H9 (cell line): ENCODE measurements around the gene KLC1. TPM values are rescaled to one million over a fixed set of nuclear protein-coding genes. Genes with fewer than 3 reads are reported as not detected.

ENCODE experiments used
- DNase-seq: peaks from one replicate; pipeline ENCODE4 v3.0.0-alpha.2; 2017
- H2AFZ ChIP-seq: one replicate; pipeline ENCODE4 v1.6.1; 2013; ENCODE audit warnings: mild to moderate bottlenecking, low read length, control low read depth, moderate library complexity
- H2AK5ac ChIP-seq: 2 replicates; pipeline ENCODE4 v1.6.1; 2013; ENCODE audit warnings: low read length, control low read depth, mixed read lengths; ENCODE audit not compliant: insufficient read length
- H2BK120ac ChIP-seq: one replicate; pipeline ENCODE4 v1.6.1; 2013; ENCODE audit warnings: low read depth, mild to moderate bottlenecking, low read length, control low read depth, inconsistent platforms; ENCODE audit not compliant: poor library complexity, severe bottlenecking
- H2BK12ac ChIP-seq: 2 replicates; pipeline ENCODE4 v1.6.1; 2013; ENCODE audit warnings: low read length, control low read depth, mixed read lengths, low read depth; ENCODE audit not compliant: insufficient read length
- H2BK15ac ChIP-seq: 2 replicates; pipeline ENCODE4 v1.6.1; 2013; ENCODE audit warnings: low read depth, low read length, control low read depth
- H2BK20ac ChIP-seq: one replicate; pipeline ENCODE4 v1.6.1; 2013; ENCODE audit warnings: low read depth, mild to moderate bottlenecking, low read length, control low read depth, inconsistent platforms; ENCODE audit not compliant: poor library complexity, severe bottlenecking
- H2BK5ac ChIP-seq: 2 replicates; pipeline ENCODE4 v1.6.1; 2013; ENCODE audit warnings: low read length, control low read depth, mixed read lengths; ENCODE audit not compliant: insufficient read length
- H3K14ac ChIP-seq: 2 replicates; pipeline ENCODE4 v1.6.1; 2013; ENCODE audit warnings: low read length, control low read depth; ENCODE audit not compliant: insufficient read depth
- H3K18ac ChIP-seq: 2 replicates; pipeline ENCODE4 v1.6.1; 2013; ENCODE audit warnings: low read depth, mild to moderate bottlenecking, mixed read lengths, low read length, control low read depth; ENCODE audit not compliant: insufficient read length
- H3K23ac ChIP-seq: 2 replicates; pipeline ENCODE4 v1.6.1; 2013; ENCODE audit warnings: low read length, control low read depth, mixed read lengths, low read depth; ENCODE audit not compliant: insufficient read length
- H3K23me2 ChIP-seq: 2 replicates; pipeline ENCODE4 v1.6.1; 2013; ENCODE audit warnings: low read depth, mild to moderate bottlenecking, mixed read lengths, low read length, control low read depth; ENCODE audit not compliant: insufficient read length, poor library complexity, severe bottlenecking
- H3K27ac ChIP-seq: 2 replicates; pipeline ENCODE4 v1.5.1; 2013; ENCODE audit warnings: low read length, control low read depth, mixed read lengths, low read depth; ENCODE audit not compliant: insufficient read length
- H3K27me3 ChIP-seq: 2 replicates; pipeline ENCODE4 v1.6.1; 2013; ENCODE audit warnings: low read length, control low read depth, inconsistent platforms; ENCODE audit not compliant: insufficient read depth
- H3K4ac ChIP-seq: 2 replicates; pipeline ENCODE4 v1.6.1; 2013; ENCODE audit warnings: low read depth, mild to moderate bottlenecking, control low read depth, inconsistent platforms, low read length, moderate library complexity
- H3K4me1 ChIP-seq: 2 replicates; pipeline ENCODE4 v1.6.1; 2013; ENCODE audit warnings: low read length, control low read depth, inconsistent platforms; ENCODE audit not compliant: insufficient read depth
- H3K4me2 ChIP-seq: 2 replicates; pipeline ENCODE4 v1.6.1; 2013; ENCODE audit warnings: low read length, control low read depth, mixed read lengths; ENCODE audit not compliant: insufficient read length, insufficient read depth
- H3K56ac ChIP-seq: 2 replicates; pipeline ENCODE4 v1.6.1; 2013; ENCODE audit warnings: low read depth, mild to moderate bottlenecking, mixed read lengths, low read length, control low read depth; ENCODE audit not compliant: insufficient read length
- H3K79me1 ChIP-seq: 2 replicates; pipeline ENCODE4 v1.6.1; 2013; ENCODE audit warnings: low read depth, mild to moderate bottlenecking, moderate library complexity, low read length, control low read depth, inconsistent platforms; ENCODE audit not compliant: insufficient read depth, poor library complexity, severe bottlenecking
- H3K79me2 ChIP-seq: 2 replicates; pipeline ENCODE4 v1.6.1; 2013; ENCODE audit warnings: low read length, control low read depth, inconsistent platforms; ENCODE audit not compliant: insufficient read depth
- H3K9ac ChIP-seq: 2 replicates; pipeline ENCODE4 v1.6.1; 2013; ENCODE audit warnings: low read length, control low read depth, mixed read lengths; ENCODE audit not compliant: insufficient read length; ENCODE audit errors: extremely low read depth
- H3K9me3 ChIP-seq: one replicate; pipeline ENCODE4 v1.6.1; 2013; ENCODE audit warnings: low read depth, low read length, inconsistent platforms; ENCODE audit not compliant: control insufficient read depth
- H3T11ph ChIP-seq: one replicate; pipeline ENCODE4 v1.6.1; 2013; ENCODE audit warnings: mild to moderate bottlenecking, low read length, control low read depth, inconsistent platforms
- H4K20me1 ChIP-seq: one replicate; pipeline ENCODE4 v1.6.1; 2013; ENCODE audit not compliant: control insufficient read depth, insufficient read length, insufficient read depth
- H4K5ac ChIP-seq: 2 replicates; pipeline ENCODE4 v1.6.1; 2013; ENCODE audit warnings: low read depth, mild to moderate bottlenecking, mixed read lengths, low read length, control low read depth; ENCODE audit not compliant: insufficient read length
- H4K8ac ChIP-seq: replicated peaks from 2 replicates; pipeline ENCODE4 v1.6.1; 2013; ENCODE audit warnings: low read length, control low read depth, mixed read lengths, low read depth; ENCODE audit not compliant: insufficient read length
- H4K91ac ChIP-seq: 2 replicates; pipeline ENCODE4 v1.6.1; 2013; ENCODE audit warnings: low read depth, mild to moderate bottlenecking, moderate library complexity, mixed read lengths, low read length, control low read depth; ENCODE audit not compliant: insufficient read length
- H3K27ac Mint-ChIP-seq, 3 experiments: 2 replicates in 2 of 3; 3 replicates in 1 of 3; pipeline ENCODE4 v1.8.0; 2020 to 2021; ENCODE audit warnings: mixed read lengths in 3 of 3, mild to moderate bottlenecking in 1 of 3, moderate library complexity in 1 of 3
- H3K27me3 Mint-ChIP-seq: 2 replicates; pipeline ENCODE4 v1.8.0; 2021; ENCODE audit warnings: low read depth, mild to moderate bottlenecking, moderate library complexity, mixed read lengths
- H3K36me3 Mint-ChIP-seq, 3 experiments: 2 replicates in 2 of 3; 3 replicates in 1 of 3; pipeline ENCODE4 v1.8.0; 2020 to 2021; ENCODE audit warnings: low read depth in 3 of 3, mixed read lengths in 3 of 3; ENCODE audit not compliant: insufficient read depth in 1 of 3
- H3K4me1 Mint-ChIP-seq, 2 experiments: 2 replicates each; pipeline ENCODE4 v1.8.0; 2020; ENCODE audit warnings: mixed read lengths in 2 of 2
- H3K4me3 Mint-ChIP-seq, 2 experiments: 2 replicates in 1 of 2; 3 replicates in 1 of 2; pipeline ENCODE4 v1.8.0; 2020 to 2021; ENCODE audit warnings: mild to moderate bottlenecking in 2 of 2, mixed read lengths in 2 of 2, moderate library complexity in 1 of 2
- H3K9me3 Mint-ChIP-seq, 2 experiments: 2 replicates in 1 of 2; 3 replicates in 1 of 2; pipeline ENCODE4 v1.8.0; 2020; ENCODE audit warnings: mild to moderate bottlenecking in 2 of 2, mixed read lengths in 2 of 2, moderate library complexity in 1 of 2
- CTCF ChIP-seq: fragments of 200-600 bp; sonication (generic); conservative IDR thresholded peaks from 3 replicates; pipeline ENCODE4 v1.8.0; 2021; ENCODE audit warnings: antibody characterized with exemption, mild to moderate bottlenecking
- WGBS: extraction: QIAGEN DNeasy Blood & Tissue Kit; methylation state at CpG from one replicate; pipeline ENCODE4 v1.1.7; 2013; ENCODE audit warnings: missing lambda C conversion rate, low lambda C conversion rate, mixed read lengths; ENCODE audit not compliant: insufficient read length; ENCODE audit errors: extremely low coverage; 5-methylcytosine and 5-hydroxymethylcytosine counted together
- total RNA-seq: library from RNA; stranded (reverse); gene quantifications from 2 replicates; pipeline ENCODE4 v1.2.1, GENCODE V29; 2021

The KLC1 gene
- total RNA-seq, 1 experiment from 2014 or later = 143 TPM

GRCh38 chr14:103743691-103744090 lies 114.7 kb downstream of the KLC1 start:
- Histone ChIP-seq H3K27ac (no peak overlapping the region), H3K18ac (no peak overlapping the region), H3K27me3 (no peaks in the 10 kb centered on the region), H3T11ph (no peak overlapping the region), H2BK20ac (no peak overlapping the region), H2BK12ac (no peak overlapping the region), H3K4me1 (peaks cover 6% of the 10 kb centered on the region; the same call in 1 of the 2 replicates), H2BK120ac (no peak overlapping the region), H2AK5ac (no peak overlapping the region), H2BK15ac (no peak overlapping the region), H4K5ac (no peak overlapping the region), H3K79me1 (no peaks in the 10 kb centered on the region), H3K9ac (no peak overlapping the region), H4K91ac (no peak overlapping the region), H3K56ac (no peak overlapping the region), H3K4me2 (no peak overlapping the region), H4K20me1 (no peaks in the 10 kb centered on the region), H3K4ac (no peak overlapping the region), H3K9me3 (no peaks in the 10 kb centered on the region), H3K23me2 (no peaks in the 10 kb centered on the region), H2BK5ac (no peak overlapping the region), H3K79me2 (no peaks in the 10 kb centered on the region), H3K23ac (no peak overlapping the region), H3K14ac (no peak overlapping the region), H4K8ac (no peak overlapping the region), H2AFZ (no peak overlapping the region)
- Mint-ChIP-seq H3K4me1 (peaks cover 16 to 19% of the 10 kb centered on the region in 2 experiments), H3K27ac (peak overlapping the region in 2 of 3 experiments; percentile 52 to 55; a peak in 2 of 7 replicates), H3K27me3 (no peaks in the 10 kb centered on the region), H3K36me3 (peaks cover 3 to 11% (median 7%) of the 10 kb centered on the region in 3 experiments; a peak in 5 of 7 replicates), H3K4me3 (no peak overlapping the region), H3K9me3 (no peaks in the 10 kb centered on the region)
- DNase-seq = no peak
- WGBS = no CpG with 5 or more reads among the region's 15 CpGs
- no peak for TF ChIP-seq CTCF
